Measurements from ENCODE around the gene NPBWR2. TPM values are rescaled to one million over a fixed set of nuclear protein-coding genes. Genes with fewer than 3 reads are reported as not detected.
"Not testable (repeated sequence)": the region's sequence is repeated elsewhere in the genome, so short reads cannot be mapped to it uniquely, and the experiment has no call there.

The NPBWR2 gene
- total RNA-seq, 1 donor from 2014 or later = not detected

DNA sequence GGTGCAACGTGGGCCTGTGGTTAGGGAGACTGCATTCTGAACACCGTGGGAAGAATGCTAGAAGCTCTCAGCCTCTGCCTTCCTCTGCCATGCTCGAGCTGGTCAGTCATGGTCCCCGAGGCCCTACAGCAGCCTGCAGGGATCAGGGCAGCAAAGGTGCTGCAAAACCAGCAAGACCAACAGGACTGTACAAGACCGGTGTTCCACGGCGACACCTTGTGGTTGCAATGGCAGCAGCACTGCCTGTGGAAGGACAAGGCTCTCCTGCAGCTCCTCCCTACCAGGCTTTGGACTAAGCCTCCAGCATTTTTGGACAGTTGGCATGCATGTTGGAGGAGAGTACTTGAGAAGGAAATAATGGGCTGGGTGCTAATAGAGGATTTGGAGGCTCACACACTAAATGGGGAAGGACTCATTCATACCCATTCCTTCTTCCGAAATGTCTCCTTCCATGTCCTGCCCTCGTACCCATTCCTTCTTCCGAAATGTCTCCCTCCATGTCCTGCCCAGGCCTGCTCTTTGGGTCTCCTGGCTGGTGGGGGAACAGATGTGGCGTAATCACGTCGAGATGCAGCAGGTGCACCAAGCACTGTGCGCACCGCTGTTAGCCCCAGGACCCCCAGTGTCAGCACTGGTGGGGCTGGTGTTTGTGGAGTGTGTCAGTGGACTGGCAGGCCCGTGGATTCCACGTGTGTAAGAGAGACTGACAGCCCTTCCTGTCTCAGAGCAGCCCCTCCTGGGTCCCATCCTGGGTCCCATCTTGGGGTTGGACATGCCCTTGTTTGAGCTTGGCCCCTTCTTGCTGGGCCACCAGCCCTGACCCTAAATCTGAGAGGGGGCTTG lies 38.3 kb upstream of the NPBWR2 start:
- intact Hi-C loops (cut with micrococcal nuclease) = no loop called here
- ATAC-seq = no peak
- DNase-seq = peak; percentile 16

DNA sequence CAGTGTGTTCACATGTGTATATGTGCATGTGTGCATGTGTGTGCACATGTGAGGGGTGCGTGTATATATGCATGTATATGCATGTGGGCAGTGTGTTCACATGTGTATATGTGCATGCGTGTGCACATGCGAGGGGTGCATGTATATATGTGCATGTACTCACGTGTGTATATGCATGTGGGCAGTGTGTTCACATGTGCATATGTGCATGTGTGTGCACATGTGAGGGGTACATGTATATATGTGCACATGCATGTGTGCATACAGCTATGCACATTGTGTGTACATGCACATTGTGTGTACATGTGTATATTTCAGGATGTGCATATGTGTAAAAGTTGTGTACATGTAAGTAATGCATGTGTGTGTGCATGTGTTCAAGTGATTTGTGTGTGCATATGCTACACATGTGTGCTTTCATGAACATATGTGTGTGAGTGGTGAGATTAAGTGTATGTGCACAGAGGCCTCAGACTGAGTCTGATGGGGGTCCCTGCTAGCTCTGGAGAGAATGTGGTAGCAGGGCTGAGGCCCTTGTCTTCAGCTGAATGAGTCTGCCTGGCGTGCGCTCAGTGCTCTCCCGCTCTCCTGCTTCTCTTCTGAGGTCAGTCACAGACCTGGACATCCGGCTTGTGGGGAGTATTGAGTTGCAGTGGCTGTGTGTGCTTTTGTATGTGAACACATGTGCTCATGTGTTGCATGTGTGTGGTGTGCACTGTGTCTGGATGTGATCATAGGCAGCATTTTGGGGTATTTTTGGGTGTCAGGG lies 37.0 kb upstream of the NPBWR2 start:
- intact Hi-C loops (cut with micrococcal nuclease) = no loop called here
- DNase-seq = no peak
- ATAC-seq = no peak

DNA sequence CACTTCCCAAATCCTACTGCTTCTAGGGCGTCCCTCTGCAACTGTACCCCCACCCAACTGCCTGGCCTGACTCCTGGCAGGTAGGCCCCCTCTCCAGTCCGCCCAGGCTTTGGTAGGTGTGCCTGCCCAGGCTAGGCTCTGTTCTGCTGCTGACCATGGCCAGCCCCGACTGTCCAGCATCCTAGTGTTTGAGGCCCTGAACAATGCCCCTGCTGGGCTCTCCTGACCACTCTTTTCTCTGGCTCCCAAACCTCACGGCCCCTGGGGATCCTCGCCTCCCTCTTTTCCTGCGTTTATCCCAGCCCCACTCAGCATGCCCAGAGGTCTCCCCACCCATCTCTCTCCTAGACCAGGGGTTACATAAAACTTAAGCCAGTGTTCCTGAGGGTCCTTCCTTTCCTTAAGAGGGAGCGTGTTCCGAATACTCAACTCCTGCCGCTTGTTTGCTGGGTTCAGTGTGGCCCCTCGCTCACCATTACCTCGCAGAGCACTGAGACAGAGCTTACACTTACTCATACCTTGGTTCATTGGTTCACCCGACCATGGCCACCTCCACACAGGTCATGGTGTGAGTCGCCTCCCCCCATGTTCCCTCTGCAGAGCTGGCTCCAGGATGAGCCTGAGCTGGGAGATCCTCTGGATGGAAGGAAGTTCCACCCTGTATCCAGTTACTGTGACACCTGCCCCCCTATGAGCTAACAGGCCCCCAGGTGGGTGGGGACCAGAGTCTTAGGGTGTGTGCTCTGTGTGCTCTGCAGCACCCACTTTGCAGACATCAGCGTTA lies 35.8 kb upstream of the NPBWR2 start:
- no peak for ATAC-seq
- intact Hi-C loops (cut with micrococcal nuclease) = no loop called here

DNA sequence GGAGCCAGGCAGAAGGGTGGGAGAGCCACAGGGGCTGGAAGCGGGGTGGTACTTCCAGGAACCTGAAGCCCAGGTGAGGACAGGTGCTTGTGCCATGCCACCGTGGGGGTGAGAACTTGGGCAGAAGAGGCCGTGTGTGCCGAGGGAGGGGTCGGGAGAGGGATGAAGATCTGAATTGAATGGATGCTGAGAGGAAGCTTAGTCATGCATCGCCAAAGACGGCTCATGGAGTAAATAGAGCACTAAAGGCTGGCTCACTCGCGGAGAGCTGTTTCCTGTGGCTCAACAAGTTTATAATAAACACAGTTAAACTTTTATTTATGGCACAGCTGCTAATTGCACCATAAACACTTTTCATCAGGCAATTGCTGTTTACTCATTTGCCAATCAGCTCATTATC lies 35.2 kb upstream of the NPBWR2 start:
- intact Hi-C loops (cut with micrococcal nuclease) = no loop called here
- no peak for DNase-seq
- ATAC-seq = no peak

More for the DNA sequence above, 35.8 kb upstream of the NPBWR2 start:
- DNase-seq = peak; percentile 9

DNA sequence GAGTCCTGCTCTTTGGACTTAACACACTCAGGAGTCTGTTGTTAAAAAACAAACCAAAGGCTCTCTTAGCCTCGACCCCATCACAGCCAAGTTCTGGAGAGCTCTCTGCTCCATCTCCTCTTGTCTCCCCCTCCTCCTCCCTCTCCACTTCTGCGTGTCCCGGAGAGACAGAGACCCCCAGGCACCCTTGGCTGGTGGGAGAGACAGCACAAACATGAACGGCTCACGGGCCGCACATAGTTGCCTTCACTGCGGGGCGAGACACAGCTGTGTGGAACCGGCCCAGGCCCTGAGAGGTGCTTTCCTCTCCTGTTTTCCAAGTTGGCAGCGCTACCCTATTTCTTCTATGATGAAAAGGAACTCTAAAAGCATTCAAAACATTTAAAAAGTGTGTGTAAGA lies 33.6 kb upstream of the NPBWR2 start:
- intact Hi-C loops (cut with micrococcal nuclease) = no loop called here
- DNase-seq (peak; percentile 14), ATAC-seq (no peak)

DNA sequence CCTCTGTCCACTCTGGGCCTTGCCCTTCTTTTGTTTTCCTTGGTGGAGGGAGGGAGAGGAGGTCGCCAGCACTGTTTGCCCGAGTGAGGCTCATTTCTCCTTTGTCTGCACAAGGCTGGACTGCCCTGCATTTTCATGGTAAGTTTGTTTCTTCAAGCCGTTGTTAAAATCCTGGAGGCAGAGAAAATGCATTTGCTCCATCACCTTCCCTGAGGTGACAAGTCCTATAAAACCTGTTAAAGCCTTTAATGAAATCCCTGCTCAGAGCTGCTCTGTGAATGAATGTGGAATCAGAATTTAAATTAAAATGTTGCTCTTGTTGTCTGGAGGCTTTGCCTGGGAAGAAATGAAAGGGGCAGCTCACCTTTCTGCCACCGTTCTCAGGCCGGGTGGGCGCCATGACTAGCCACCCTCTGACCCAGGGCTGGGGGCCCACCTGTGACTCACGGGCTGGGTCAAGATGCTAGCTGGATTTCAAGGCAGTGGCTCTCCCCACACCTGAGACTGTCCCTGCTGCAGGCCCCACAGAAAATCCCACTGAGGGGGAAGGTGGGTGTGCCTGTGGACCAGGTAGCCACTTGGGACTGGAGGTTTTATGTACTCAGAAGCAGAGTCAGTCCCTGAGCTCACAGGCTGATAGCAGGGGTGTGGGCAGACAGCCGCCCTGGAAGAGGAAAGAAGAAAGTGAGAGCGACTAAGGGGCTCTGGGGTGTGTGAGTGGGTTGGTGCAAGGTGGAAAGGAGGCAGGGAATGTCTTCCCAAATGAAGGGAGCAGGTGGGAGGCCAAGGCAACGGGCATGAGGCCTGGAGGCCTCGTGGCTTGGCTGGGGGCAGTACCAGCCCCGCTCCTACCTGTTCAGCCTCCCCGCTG lies 32.9 kb upstream of the NPBWR2 start:
- ATAC-seq (no peak), DNase-seq (peak; percentile 11)
- intact Hi-C loops (cut with micrococcal nuclease) = no loop called here

DNA sequence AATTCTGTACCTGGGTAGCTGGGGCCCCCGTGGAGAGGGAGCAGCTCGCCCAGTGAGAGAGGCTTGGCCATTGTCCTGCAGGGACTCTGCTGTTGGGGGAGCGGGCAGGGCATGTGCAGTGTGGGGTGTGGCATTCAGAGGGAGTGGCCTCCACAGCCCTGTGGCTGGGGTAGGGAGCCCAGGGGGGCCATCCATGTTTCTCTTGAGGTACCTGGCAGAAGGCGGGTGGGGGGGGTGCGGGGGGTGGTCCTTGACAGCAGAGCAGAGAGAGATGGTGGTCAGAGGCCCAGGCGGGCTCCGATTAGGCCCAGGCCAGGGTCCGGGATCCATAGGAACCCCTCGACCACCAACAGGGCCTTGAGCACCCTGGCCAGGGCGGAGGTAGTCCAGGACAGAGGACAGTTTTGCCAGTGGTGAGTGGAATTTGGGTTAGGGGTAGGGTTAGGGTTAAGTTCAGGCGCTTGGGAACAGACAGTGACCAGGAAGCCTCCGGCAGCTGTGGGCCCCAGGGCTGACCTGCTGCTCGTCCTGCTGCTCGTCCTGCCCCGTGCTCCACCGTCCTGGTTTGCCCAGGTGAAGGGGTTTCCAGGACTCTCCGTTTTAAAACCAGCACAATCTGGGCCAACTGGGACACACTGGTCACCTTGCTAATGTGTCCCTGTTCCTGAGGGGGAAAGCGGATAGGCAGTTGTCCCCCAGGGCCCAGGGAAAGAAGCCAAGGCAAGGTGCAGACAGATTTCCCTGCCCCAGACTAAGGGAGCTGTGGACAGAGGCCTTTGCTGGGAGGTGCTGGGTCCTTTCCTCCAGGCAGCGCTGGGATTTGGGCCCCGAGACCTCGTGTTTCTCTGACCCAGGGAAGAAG lies 32.1 kb upstream of the NPBWR2 start:
- intact Hi-C loops (cut with micrococcal nuclease) = no loop called here
- peak; percentile 18 for DNase-seq
- ATAC-seq = no peak

DNA sequence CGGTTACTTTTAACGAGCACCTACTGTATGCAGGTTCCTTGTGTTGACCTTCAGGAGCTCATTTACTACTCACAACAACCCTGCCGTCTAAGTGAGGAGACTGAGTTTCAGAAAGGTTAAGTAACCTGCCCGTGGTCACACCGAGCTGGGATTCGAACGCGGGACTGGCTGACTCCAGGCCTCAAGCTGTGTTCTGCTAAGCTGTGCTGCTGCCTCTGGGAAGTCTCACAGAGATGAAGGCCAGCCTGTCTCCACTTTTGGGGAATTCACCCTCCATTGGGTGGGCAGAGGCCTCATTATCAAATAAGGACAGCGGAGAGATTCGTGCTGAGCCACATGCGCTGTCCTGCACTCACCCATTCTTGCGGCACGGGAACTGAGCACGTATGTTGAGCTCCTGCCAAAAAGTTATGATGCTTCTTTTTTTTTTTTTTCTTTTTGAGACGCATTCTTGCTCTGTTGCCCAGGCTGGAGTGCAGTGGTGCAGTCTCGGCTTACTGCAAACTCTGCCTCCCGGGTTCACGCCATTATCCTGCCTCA lies 31.0 kb upstream of the NPBWR2 start:
- ATAC-seq (no peak), DNase-seq (peak; percentile 1)
- intact Hi-C loops (cut with micrococcal nuclease) = no loop called here

DNA sequence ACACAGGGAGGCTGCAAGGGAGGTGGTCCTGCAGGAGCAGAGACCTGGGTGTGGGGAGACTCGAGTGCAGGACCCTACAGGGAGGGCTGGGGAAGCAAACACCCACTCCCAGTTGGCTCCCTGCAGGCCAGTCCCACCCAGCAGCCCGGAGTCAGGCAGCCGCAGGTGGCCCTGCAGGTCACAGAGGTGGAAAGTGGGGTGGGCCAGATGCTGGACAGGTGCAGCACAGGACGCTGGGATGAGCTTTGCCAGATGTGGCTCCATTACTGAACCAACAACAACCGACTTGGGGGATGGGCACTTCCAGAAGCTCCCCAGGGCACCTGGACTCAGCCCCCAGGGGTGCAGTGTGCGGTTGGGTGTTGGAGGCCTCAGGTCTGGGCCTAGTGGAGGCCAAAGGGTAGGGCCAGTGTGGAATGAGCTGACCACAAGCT lies 30.2 kb upstream of the NPBWR2 start:
- DNase-seq = peak; percentile 13
- intact Hi-C loops (cut with micrococcal nuclease) = no loop called here
- no peak for ATAC-seq

DNA sequence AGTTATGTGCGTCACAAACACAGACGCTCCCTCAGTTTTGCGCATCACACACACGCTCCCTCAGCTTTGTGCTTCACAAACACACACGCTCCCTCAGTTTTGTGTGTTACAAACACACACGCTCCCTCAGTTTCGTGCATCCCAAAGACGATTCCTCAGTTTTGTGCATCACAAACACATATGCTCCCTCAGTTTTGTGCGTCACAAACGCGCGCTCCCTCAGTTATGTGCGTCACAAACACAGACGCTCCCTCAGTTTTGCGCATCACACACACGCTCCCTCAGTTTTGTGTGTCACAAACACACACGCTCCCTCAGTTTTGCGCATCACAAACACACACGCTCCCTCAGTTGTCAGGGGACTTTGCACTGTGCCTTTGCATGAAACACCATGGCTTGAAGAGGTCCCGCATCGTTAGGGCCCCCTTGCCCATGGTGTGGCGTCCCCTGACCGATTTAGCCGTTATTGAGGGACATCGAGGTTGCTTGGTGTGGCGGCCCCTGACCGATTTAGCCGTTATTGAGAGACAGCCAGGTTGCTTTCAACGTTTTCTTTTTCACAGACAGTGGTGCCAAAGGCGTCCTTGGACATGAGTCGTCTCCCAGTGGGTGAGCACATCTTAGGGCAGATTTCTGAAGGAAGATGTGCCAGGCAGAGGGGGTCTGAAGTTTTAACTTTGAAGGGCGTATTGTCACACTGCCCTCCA lies 28.8 kb upstream of the NPBWR2 start:
- DNase-seq = peak; percentile 11
- intact Hi-C loops (cut with micrococcal nuclease) = no loop called here
- no peak for ATAC-seq

DNA sequence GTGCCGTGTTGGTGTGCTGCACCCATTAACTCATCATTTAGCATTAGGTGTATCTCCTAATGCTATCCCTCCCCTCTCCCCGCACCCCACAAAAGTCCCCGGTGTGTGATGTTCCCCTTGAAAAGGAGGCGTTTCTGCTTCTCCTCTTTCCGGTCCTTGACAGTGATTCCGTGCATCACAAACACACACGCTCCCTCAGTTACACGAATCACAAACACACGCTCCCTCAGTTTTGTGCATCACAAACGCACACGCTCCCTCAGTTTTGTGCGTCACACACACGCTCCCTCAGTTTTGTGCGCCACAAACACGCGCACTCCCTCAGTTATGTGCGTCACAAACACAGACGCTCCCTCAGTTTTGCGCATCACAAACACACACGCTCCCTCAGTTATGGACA lies 27.4 kb upstream of the NPBWR2 start:
- ATAC-seq = not testable (repeated sequence)
- peak; percentile 3 for DNase-seq

DNA sequence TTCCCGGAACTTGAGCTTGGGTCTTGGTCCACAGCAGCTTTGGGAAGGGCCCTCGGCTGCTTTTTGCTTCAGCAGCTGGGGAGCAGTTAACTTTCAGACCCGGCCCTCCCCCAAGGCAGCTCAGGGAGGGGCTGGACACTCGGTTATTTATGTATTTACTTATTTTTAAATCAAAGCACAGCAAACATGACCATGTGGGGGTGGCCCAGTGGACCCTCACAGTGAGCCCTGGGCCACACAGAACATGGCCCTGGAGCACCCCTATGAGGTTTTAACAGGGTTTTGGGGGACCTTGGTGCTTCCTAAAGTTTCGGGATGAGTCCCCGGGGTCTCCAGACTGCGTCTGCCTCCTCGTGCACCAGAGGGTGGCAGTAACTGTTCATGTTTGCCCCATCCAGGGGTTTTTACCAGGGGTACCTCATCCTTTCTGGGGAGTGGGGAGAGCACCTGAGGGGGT lies 26.6 kb upstream of the NPBWR2 start:
- peak; percentile 11 for DNase-seq
- intact Hi-C loops (cut with micrococcal nuclease) = no loop called here
- no peak for ATAC-seq

More for the DNA sequence above, 27.4 kb upstream of the NPBWR2 start:
- intact Hi-C loops (cut with micrococcal nuclease) = not testable (repeated sequence)

DNA sequence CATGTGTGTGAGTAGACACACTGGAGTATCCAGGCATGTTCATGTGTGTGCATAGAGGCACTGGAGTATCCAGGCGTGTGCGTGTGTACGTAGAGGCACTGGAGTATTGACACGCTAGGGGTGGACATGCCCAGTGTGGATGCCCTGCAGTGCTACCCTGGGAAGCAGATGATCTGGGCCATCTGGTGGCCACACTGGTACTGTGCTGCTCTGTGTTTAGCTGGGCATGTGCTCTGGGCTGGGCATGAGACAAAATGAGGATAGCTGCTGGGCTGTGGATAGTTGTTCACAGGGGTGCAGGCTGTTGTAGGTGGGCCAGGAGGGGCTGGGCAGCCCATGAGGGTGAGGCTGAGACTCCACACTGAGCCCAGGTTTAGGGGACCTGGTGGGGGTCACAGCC lies 24.0 kb upstream of the NPBWR2 start:
- DNase-seq (peak; percentile 7), ATAC-seq (no peak)
- intact Hi-C loops (cut with micrococcal nuclease) = no loop called here

DNA sequence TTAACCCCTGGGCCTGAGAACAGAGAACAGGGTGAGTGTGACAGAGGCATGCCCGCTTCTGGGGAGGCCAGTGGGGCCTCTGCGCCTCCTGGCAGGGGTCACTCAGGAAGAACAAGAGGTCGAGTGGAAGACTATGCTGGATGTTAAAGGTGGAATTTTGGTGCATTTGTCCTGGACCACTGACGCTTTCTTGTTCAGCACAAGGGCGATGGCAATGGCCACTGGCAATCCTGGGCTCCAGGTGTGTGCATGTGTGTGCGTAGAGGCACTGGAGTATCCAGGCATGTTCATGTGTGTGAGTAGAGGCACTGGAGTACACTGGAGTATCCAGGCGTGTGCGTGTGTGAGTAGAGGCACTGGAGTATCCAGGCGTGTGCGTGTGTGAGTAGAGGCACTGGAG lies 23.5 kb upstream of the NPBWR2 start:
- DNase-seq = no peak
- intact Hi-C loops (cut with micrococcal nuclease) = no loop called here
- ATAC-seq = no peak

DNA sequence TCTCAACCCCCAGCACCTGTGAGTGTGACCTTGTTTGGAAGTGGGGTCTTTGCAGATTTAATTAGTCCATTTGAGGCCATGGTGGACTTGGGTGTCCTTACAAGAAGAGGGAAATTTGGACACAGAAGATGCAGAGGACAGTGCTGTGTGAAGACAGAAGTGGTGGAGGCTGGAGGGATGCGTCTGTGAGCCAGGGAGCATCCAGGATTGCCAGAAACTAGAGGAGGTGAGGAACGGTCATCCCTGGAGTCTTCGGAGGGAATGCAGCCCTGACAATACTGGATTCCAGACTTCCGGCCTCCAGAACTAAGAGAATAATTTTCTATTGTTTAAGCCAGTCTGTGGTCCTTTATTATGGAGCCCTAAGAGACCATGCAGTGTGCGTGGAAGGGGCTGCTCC lies 22.9 kb upstream of the NPBWR2 start:
- intact Hi-C loops (cut with micrococcal nuclease) = no loop called here
- ATAC-seq (no peak), DNase-seq (no peak)

DNA sequence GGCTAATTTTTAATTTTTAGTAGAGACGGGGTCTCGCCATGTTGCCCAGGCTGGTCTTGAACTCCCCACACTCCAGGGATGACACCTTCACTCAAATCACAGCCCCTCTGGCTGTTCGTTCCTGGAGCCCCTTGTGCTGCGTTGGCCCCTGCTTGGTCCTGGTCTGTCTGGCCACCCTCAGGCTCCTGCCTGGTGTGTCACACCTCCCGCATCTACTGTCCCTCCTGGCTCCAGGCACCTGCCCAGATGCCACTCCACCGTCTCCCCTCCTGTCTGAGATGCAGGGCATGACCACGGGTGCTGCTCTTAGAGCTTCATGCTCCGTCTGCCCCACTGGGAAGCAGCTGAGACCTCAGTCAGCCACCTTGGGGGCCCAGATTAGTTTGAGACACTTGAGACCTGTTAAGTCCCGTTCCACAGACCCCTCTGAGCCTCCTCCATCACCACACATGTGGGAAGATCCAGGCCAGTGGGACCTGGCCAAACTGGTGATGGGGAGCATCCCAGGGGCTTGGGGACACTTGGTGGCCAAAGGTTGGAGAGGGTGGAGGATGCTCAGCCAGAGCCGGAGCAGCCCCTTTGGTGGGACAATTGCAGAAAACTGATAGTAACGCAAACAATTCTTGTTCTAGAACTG lies 21.9 kb upstream of the NPBWR2 start:
- DNase-seq = peak; percentile 17
- no peak for ATAC-seq
- intact Hi-C loops (cut with micrococcal nuclease) = no loop called here
